ENCODE measurements around the gene KCNAB1.

DNA sequence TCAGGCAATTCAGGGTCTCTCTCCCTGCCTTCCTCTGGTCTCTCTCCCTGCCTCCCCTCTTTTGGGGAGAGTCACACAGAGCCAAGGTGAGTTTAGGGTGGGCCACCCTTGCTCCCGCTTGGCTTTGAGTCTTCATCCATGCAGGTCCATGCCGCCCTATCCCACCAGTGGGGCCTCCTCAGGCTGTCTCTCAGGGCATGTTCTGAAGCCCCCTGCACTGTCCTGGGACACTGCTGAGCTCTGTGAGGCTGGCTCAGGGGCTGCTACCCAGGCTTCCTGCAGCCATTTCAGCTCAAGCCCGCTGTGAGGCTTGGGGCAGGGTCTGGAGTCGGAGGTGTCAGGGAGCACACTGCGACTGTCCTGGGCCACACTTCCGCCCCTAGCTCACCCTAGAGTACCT, 231.4 kb downstream of the KCNAB1 start:
- TF ChIP-seq MXI1 (IDR thresholded peaks at IDR 0.05; ENCODE audit: low read depth, low read length): no peak
- TF ChIP-seq SIN3A (IDR thresholded peaks at IDR 0.05; ENCODE audit: low read depth, low read length): no peak
